Activated CD4-positive, CD25-positive, alpha-beta regulatory T cell treated with anti-CD3 and anti-CD28 coated beads, Interleukin-2, amount 50 U/mL, for 16 hours (primary cell): ENCODE results near the gene NR5A2.

Source experiments
- DNase-seq: peaks from one replicate; pipeline ENCODE4 v3.0.0-alpha.2; 2020; ENCODE audit warnings: low read depth, low spot score

NR5A2 gene

GRCh38 chr1:200072636-200073285 is 45.3 kb downstream of the NR5A2 start:
- DNase-seq: no peak

- no peak for DNase-seq
Observed at GRCh38 chr1:200073286-200073637, 45.8 kb downstream of the NR5A2 start.

GRCh38 chr1:200075522-200075921 is 48.0 kb downstream of the NR5A2 start:
- DNase-seq: no peak

GRCh38 chr1:200075938-200076546 is 48.5 kb downstream of the NR5A2 start:
- DNase-seq: no peak

- no peak for DNase-seq
Observed at GRCh38 chr1:200079232-200079940, 51.9 kb downstream of the NR5A2 start.

- no peak for DNase-seq
Observed at GRCh38 chr1:200081151-200081968, 53.9 kb downstream of the NR5A2 start.

- DNase-seq: no peak
Observed at GRCh38 chr1:200081969-200082245, 54.4 kb downstream of the NR5A2 start.

- no peak for DNase-seq
Observed at GRCh38 chr1:200082329-200082728, 54.8 kb downstream of the NR5A2 start.

- no peak for DNase-seq
Observed at GRCh38 chr1:200090252-200091159, 63.0 kb downstream of the NR5A2 start.

GRCh38 chr1:200095057-200095577 is 67.6 kb downstream of the NR5A2 start:
- DNase-seq: no peak

GRCh38 chr1:200096774-200097173 is 69.3 kb downstream of the NR5A2 start:
- DNase-seq: no peak

GRCh38 chr1:200099040-200099439 is 71.5 kb downstream of the NR5A2 start:
- DNase-seq: no peak

- DNase-seq: no peak
Observed at GRCh38 chr1:200103966-200104583, 76.6 kb downstream of the NR5A2 start.

GRCh38 chr1:200107004-200107470 is 79.5 kb downstream of the NR5A2 start:
- no peak for DNase-seq

- no peak for DNase-seq
Observed at GRCh38 chr1:200108659-200109058, 81.1 kb downstream of the NR5A2 start.

- DNase-seq: no peak
Observed at GRCh38 chr1:200112290-200112689, 84.8 kb downstream of the NR5A2 start.

GRCh38 chr1:200115532-200115931 is 88.0 kb downstream of the NR5A2 start:
- DNase-seq: no peak

GRCh38 chr1:200116324-200116723 is 88.8 kb downstream of the NR5A2 start:
- no peak for DNase-seq

GRCh38 chr1:200118779-200119505 is 91.4 kb downstream of the NR5A2 start:
- DNase-seq: no peak

GRCh38 chr1:200121421-200121820 is 93.9 kb downstream of the NR5A2 start:
- DNase-seq: no peak
